GM19324 (cell line): Measurements from ENCODE around the gene ROS1.
A peak's percentile ranks its signal among the peaks of the same experiment; 100 is the strongest.
"Not testable (repeated sequence)": the region's sequence is repeated elsewhere in the genome, so short reads cannot be mapped to it uniquely, and the experiment has no call there.

Experiments used
- ATAC-seq: cut with Tn5 transposase; IDR thresholded peaks from one replicate; pipeline ENCODE4 v1.9.1; 2021; ENCODE audit warnings: mild to moderate bottlenecking, moderate library complexity; ENCODE audit not compliant: unreplicated experiment, low FRiP score

Gene ROS1

DNA sequence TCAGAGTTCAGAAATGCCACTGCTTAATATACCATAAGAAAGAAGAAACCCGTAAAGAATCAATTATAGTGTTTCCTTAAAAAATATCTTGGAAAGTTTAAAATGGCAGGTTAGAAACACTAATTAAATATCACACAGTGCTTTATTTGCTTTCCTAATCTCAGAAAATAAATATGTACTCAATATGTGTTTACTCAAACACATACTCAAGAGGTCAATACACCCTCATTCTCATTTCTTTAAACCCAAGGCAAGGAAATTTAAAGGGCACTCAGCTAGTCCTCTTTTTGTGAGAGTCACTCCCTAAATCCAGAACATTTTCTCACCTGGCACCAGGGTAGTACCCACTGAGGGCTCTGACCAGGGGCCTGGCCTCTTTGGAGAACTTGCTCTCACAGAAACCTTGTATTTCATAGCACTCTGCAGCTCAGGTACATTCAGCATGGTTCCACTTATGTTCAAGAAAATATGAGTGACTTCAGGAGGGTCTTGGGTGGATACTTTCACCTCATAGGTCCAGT is 38.2 kb downstream of the ROS1 start:
- ATAC-seq: no peak

DNA sequence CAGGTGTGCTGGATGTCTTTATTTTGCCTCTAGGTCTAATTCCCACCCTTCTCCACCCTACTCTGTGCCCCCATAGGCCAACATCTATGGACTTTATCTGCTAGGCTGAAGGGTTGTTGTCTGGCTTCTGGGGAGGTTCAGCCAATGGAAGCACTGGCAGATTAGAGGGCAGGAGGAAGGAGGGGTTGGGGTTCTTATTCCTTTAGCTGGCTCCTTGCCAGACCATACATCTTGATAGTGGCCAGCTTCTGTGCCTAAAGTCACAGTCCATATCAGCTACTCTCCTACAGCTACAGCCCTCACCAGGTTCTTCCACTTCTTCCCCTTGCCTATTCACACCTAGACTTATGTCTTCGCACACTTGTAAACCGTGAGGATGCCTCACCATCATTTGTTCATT is 41.1 kb downstream of the ROS1 start:
- no peak for ATAC-seq

- no peak for ATAC-seq
Observed at GRCh38 chr6:117381749-117382148, 44.0 kb downstream of the ROS1 start.

GRCh38 chr6:117380298-117380697 is 45.4 kb downstream of the ROS1 start:
- ATAC-seq: no peak

DNA sequence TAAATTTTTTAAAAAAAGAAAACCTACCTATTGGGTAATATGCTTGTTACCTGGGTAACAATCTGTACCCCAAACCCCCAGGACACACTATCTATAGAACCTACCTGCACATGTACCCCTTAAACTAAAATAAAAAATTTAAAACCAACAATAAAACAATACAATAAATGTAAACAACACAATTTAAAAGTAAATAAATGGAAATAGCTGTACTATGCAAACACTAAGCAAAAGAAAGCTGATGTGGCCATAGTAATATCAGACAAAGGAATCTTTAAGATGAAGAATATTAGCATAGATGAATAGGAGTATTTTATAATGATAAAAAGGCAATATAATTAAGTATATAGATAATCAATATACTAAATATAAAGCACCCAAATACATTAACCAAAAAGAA is 50.3 kb downstream of the ROS1 start:
- ATAC-seq: no peak

- no peak for ATAC-seq
Observed at GRCh38 chr6:117373211-117373813, 52.4 kb downstream of the ROS1 start.

GRCh38 chr6:117372289-117372688 is 53.5 kb downstream of the ROS1 start:
- ATAC-seq: not testable (repeated sequence)

DNA sequence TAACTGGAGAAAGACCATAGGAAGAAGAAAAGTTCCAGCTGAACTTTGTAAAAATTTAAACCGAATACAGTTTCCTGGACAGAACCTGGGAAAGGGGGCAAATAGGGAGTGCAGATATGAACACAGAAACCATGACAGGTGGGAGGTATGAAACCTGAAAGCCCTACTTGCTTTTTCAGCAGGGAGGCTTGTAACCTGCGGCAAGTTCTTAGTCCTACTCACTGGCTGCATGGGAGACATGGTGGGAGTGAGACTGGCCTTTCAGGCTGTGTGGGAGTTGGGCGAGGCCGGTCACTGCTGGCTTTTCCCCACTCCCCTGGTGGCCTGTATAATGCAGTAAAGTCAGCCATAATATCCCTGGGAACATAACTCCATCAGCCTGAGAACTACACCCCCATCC is 54.2 kb downstream of the ROS1 start:
- ATAC-seq: no peak

GRCh38 chr6:117359581-117359980 is 66.2 kb downstream of the ROS1 start:
- no peak for ATAC-seq

- no peak for ATAC-seq
Observed at GRCh38 chr6:117354671-117355070, 71.1 kb downstream of the ROS1 start.

DNA sequence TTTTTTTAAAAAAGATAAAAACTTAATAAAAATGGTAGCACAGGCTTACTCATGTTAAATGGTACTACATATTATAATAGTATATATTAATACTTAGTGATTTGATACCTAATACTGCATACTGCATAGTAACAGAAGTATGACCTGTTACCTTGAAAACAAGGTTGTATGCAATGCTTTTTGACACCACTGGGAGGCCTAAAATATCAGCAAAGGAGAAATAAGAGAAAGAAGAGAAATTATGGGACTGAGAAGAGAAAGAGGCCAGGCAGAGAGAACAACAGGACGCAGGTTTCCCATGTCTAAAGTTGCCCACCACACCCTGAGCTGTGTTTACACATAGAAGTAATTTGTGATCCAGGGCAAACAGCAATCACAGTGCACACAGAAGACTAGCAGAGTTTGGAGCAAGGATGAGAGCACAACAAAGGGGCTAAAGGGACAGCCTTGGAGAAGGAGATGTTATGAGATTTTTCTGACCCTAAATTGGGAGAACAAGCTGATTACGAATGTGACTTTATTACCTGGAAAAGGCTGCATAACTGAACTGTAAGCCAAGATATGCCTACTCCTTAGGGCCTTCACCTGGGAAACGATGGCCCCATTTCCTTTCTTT is 73.2 kb downstream of the ROS1 start:
- no peak for ATAC-seq

DNA sequence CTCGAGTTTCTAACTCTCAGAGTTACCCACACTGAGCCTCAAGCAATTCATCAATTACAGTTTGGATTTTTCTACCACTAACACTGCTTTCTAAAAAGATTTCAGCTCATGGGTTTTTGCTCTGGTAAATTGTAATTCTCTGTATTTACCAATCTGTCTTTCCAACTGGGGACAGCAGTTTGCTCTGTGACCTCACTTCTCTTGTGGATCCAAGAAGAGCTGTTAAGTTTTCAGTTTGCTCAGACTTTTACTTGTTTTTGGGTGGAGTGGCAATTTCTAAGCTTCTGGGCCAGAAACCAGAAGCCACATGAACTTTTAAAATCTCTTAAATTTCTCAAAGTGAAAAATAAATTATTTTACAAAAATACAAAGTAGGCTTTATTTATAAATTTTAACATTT is 74.2 kb downstream of the ROS1 start:
- no peak for ATAC-seq

DNA sequence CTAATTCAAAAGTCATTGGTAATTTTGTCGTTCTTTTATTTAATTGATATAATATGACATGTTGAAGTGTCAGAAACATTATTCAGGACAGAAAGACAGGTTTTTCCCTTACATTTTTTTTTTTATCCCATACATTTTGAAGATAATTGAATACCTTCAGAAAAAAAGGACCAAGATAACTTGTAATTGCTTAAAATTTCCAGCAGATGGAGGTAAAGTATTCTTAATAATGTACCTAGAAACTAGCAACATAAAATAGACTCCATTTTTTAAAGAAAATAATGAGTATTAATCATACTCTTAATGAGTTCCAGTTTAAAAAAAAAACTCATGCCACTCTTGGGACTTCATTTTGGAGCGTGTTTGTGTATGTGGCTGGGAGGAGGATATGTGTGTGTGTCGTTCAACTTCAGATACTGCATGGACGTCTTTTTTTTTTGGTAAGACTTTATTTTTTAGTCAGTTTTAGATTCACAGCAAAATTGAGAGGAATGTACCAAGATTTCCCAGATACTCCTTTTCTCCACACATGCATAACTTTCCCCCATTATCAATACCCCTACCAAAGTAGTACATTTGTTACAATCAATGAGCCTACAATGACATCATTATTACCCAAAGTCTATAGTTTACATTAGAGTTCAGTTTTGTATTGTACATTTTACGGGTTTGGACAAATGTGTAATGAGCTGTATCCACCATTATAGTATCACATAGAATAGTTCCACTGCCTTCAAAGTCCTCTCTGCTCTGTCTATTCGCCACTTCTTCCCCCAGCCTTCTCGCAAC is 79.4 kb downstream of the ROS1 start:
- no peak for ATAC-seq

DNA sequence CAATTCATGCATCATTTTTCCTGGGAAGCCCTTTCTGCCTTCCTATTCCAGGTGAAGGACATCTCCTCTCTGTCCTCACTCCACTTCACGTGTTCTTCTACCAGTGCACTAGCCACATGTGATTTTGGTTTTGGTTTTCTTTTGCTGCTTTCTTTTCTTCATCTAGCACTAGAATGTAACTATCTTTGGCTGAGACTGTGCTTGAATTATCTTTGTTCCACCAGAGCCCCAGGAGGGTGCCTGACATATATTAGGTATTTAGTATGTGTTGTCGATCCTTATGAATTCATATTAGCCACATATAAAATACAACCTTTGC is 80.5 kb downstream of the ROS1 start:
- peak; percentile 64 for ATAC-seq

GRCh38 chr6:117344444-117345291 is 81.1 kb downstream of the ROS1 start:
- peak; percentile 47 for ATAC-seq

DNA sequence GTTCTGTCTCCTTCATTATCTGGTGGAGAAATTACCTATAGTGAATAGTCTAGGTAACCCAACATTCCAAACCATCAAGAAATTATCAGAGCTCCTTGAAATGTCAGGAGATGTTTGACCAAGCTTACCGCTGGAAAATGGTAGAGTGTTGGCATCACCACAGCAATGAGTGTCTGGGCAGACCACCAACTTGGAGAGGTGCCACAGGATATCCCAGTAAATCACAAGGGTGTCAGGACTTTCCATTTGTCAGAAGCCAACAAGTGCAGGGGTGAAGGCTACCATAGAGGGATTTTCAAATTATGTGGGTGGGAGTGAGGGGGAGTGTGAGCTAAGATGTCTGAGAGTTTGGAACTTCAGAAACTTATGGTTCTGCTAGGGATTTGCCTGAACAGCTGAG is 87.2 kb downstream of the ROS1 start:
- ATAC-seq: no peak

GRCh38 chr6:117329926-117330325 is 95.8 kb downstream of the ROS1 start:
- ATAC-seq: no peak

DNA sequence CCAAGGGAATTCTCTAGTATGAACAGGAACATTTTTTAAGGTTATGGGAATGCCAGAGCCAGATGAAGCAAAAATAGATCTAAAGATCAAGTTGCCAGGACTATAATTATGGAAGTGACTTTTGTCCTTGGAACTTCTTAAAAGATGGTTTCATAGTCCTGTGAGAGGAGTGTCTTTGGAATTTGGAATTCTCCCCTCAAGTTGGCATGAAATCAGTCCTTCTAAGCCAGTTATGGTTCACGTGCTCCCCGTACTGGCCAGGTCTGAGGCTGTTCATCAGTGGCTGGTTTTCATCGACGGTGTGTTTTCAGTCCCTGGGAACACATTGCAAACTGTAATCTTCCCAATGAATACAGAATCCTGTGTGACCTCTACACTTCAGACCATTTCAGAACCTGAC is 97.2 kb downstream of the ROS1 start:
- no peak for ATAC-seq

DNA sequence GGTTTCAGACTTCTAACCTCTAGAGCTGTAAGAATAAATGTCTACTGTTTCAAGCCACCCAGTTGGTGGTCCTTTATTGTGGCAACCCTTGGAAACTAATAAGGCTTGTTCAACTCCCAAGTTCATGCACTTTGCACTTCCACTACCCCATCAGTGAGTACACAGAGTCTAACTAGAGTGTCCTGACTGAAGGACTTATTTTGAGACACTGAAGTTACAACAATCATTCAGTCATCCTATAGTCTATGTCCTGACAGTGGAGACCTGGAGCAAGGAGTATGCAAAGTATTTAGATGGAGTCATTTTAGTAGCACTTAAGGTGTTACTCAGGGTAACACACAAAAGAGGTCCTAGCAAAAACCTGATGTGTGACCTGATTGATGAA is 97.7 kb downstream of the ROS1 start:
- no peak for ATAC-seq

DNA sequence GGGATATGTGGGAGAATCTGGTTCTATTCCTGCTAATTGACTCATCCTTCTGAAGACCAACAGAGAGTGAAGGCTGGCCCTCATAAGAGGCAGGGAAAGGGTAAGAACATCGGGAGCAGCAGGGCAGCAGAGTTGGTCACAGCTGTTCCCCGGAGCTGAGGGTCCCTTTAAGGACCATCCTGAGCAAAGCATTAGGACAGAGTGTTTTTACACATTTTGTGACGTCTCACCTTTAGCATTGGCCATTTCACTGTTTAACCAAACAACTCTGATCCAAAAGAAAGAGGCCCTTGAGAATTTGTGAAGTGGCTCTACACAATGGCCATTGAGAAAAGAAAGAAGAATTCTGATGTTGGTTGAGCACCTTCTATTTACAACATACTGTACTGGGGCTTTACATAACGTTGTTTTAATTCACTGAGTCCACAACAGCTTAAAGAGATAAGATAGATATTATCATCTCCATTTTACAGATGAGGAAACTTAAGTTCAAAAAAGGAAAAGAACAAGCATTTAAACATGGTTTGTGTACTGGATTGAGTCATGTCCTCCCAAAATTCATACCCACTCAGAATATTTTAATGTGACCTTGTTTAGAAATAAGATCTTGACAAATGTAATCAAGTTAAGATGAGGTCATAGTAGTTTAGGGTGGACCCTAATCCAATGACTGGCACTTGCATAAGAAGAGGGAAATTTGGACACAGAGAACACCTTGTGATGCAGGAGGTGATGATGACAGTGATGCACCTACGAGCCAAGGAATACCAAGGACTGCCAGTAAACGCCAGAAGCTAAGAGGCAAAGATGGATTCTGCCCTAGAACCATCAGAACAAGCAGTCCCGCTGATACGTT is 98.4 kb downstream of the ROS1 start:
- no peak for ATAC-seq
